Panc1 (cell line): ENCODE data around the gene TOR1A.

ENCODE experiments used
- CTCF ChIP-seq: fragments of 450-650 bp; IDR thresholded peaks from 2 replicates; pipeline ENCODE4 v1.5.1; 2017; ENCODE audit warnings: mild to moderate bottlenecking
- POLR2AphosphoS5 ChIP-seq: IDR thresholded peaks from 2 replicates; pipeline ENCODE4 v1.6.1; 2012; ENCODE audit warnings: mild to moderate bottlenecking, low read depth, low read length, moderate library complexity
- REST ChIP-seq, 2 experiments: IDR thresholded peaks; 2 replicates each; pipeline ENCODE4 v1.6.1; 2011 to 2012; ENCODE audit warnings: low read depth in 2 of 2, control low read depth in 1 of 2, low read length in 1 of 2, mild to moderate bottlenecking in 1 of 2, moderate library complexity in 1 of 2; ENCODE audit not compliant: insufficient read depth in 1 of 2
- SIN3A ChIP-seq: IDR thresholded peaks from 2 replicates; pipeline ENCODE4 v1.6.1; 2012; ENCODE audit warnings: low read depth, mild to moderate bottlenecking, low read length, moderate library complexity, borderline replicate concordance; ENCODE audit not compliant: insufficient read depth

- TF ChIP-seq REST (IDR thresholded peaks at IDR 0.05; ENCODE audit: insufficient read depth in 1 of 2, low read depth in 2 of 2, low read length in 1 of 2), result no peak
- no peak for TF ChIP-seq CTCF
- TF ChIP-seq SIN3A, result no peak
- TF ChIP-seq POLR2AphosphoS5, result no peak
Measured at GRCh38 chr9:129860653-129861446, 36.9 kb upstream of the TOR1A start.
